Gastrocnemius medialis (tissue), 4 donors: ENCODE data around the gene BLOC1S3. TPM values are rescaled to one million over a fixed set of nuclear protein-coding genes. Genes with fewer than 3 reads are reported as not detected.

Experiments used
- ATAC-seq, 2 donors: fragments of 150-250 bp; one replicate each; pipeline ENCODE4 v1.9.1; 2016
- DNase-seq, 2 donors: peaks; one replicate each; pipeline ENCODE4 v3.0.0-alpha.2; 2019
- H3K27ac ChIP-seq, 4 donors: fragments of 200-600 bp; sonication (generic); 1 replicate in 1 of 4; 2 replicates in 3 of 4; pipeline ENCODE4 v1.5.1; 2016 to 2018; ENCODE audit warnings: mild to moderate bottlenecking in 2 of 4, moderate library complexity in 1 of 4
- H3K27me3 ChIP-seq, 3 donors: fragments of 200-600 bp; sonication (generic) in 2 of 3; 1 replicate in 1 of 3; 2 replicates in 2 of 3; pipeline versions ENCODE4 v1.5.1 to v1.6.0; 2016 to 2019; ENCODE audit warnings: mild to moderate bottlenecking in 1 of 3, moderate library complexity in 1 of 3
- H3K36me3 ChIP-seq, 2 donors: fragments of 200-600 bp; sonication (generic) in 1 of 2; one replicate each; pipeline ENCODE4 v1.5.1; 2017 to 2018
- H3K4me1 ChIP-seq, 2 donors: fragments of 200-600 bp; sonication (generic) in 1 of 2; one replicate each; pipeline ENCODE4 v1.5.1; 2016 to 2017; ENCODE audit warnings: mild to moderate bottlenecking in 2 of 2
- H3K4me3 ChIP-seq, 4 donors: fragments of 200-600 bp; sonication (generic) in 3 of 4; 1 replicate in 1 of 4; 2 replicates in 3 of 4; pipeline ENCODE4 v1.5.1; 2016 to 2019; ENCODE audit warnings: mild to moderate bottlenecking in 2 of 4
- H3K9me3 ChIP-seq, 3 donors: fragments of 200-600 bp; sonication (generic) in 2 of 3; 1 replicate in 1 of 3; 2 replicates in 2 of 3; pipeline ENCODE4 v1.5.1; 2016 to 2019
- POLR2A ChIP-seq, 2 donors: fragments of 450-650 bp; IDR thresholded peaks; one replicate each; pipeline ENCODE4 v1.6.1; 2017; ENCODE audit warnings: antibody characterized with exemption in 2 of 2, mild to moderate bottlenecking in 2 of 2, moderate library complexity in 2 of 2
- in situ Hi-C, 4 donors: fragments of 200-750 bp; cut with MboI; loops; one replicate each; pipeline versions ENCODE4 v1.15.0 to v1.8.0; 2017; ENCODE audit warnings: low sequenced_read_pairs in 4 of 4
- intact Hi-C: fragments of 100-400 bp; cut with DNase I; formaldehyde crosslinking; loops from one replicate; pipeline ENCODE4 v1.15.1; 2023; ENCODE audit warnings: low total_unique reads
- total RNA-seq, 4 donors: library from RNA; depleted of rRNA; stranded (reverse); fragments of >200 nt; gene quantifications; one replicate each; pipeline versions ENCODE4 v1.1.0 to v1.2.3, GENCODE V29; 2016
- TF ChIP-seq, protein P1 (sequence below), 5 experiments: fragments of 450-650 bp in 3 of 5; fragments of 200-600 bp in 2 of 5; sonication (generic) in 2 of 5; IDR thresholded peaks in 4 of 5; conservative IDR thresholded peaks in 1 of 5; 1 replicate in 4 of 5; 2 replicates in 1 of 5; pipeline ENCODE4 v1.5.1; 2016 to 2019; ENCODE audit warnings: antibody characterized with exemption in 5 of 5, mild to moderate bottlenecking in 3 of 5, moderate library complexity in 3 of 5

The BLOC1S3 gene
- total RNA-seq, 4 donors from 2014 or later, result 1.9 to 14.9 (median 5.8) TPM

DNA sequence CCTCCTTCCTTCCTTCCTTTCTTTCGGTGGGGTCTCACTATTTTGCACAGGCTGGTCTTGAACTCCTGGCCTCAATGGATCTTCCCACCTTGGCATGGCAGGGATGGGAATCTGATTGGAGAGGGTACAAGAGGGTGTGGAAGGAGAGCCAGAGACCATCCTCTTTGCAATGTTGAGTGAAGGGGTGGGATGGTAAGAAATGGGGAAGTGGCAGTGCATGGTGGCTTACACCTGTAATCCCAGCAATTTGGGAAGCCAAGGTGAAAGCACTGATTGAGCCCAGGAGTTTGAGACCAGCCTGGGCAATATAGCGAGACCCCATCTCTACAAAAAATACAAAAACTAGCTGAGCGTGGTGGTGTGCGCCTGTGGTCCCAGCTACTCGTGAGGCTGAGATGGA, 5.5 kb downstream of the BLOC1S3 start:
- TF ChIP-seq, protein P1, sequence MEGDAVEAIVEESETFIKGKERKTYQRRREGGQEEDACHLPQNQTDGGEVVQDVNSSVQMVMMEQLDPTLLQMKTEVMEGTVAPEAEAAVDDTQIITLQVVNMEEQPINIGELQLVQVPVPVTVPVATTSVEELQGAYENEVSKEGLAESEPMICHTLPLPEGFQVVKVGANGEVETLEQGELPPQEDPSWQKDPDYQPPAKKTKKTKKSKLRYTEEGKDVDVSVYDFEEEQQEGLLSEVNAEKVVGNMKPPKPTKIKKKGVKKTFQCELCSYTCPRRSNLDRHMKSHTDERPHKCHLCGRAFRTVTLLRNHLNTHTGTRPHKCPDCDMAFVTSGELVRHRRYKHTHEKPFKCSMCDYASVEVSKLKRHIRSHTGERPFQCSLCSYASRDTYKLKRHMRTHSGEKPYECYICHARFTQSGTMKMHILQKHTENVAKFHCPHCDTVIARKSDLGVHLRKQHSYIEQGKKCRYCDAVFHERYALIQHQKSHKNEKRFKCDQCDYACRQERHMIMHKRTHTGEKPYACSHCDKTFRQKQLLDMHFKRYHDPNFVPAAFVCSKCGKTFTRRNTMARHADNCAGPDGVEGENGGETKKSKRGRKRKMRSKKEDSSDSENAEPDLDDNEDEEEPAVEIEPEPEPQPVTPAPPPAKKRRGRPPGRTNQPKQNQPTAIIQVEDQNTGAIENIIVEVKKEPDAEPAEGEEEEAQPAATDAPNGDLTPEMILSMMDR (IDR thresholded peaks at IDR 0.05 in 4 of 5, conservative IDR thresholded peaks at IDR 0.05 in 1 of 5), result no peak
- TF ChIP-seq POLR2A (IDR thresholded peaks at IDR 0.05), result no peak
- in situ Hi-C loops (no loop called here), intact Hi-C loops (no loop called here)
- H3K27me3 ChIP-seq, result no peaks in the 10 kb centered on the region
- H3K36me3 ChIP-seq, result peaks cover 0 to 11% of the 10 kb centered on the region in 2 donors
- no peak overlapping the region for H3K27ac ChIP-seq
- peaks cover 11 to 16% of the 10 kb centered on the region in 2 donors for H3K4me1 ChIP-seq
- ATAC-seq (no peak), DNase-seq (no peak)
- no peaks in the 10 kb centered on the region for H3K9me3 ChIP-seq
- H3K4me3 ChIP-seq, result no peak overlapping the region

DNA sequence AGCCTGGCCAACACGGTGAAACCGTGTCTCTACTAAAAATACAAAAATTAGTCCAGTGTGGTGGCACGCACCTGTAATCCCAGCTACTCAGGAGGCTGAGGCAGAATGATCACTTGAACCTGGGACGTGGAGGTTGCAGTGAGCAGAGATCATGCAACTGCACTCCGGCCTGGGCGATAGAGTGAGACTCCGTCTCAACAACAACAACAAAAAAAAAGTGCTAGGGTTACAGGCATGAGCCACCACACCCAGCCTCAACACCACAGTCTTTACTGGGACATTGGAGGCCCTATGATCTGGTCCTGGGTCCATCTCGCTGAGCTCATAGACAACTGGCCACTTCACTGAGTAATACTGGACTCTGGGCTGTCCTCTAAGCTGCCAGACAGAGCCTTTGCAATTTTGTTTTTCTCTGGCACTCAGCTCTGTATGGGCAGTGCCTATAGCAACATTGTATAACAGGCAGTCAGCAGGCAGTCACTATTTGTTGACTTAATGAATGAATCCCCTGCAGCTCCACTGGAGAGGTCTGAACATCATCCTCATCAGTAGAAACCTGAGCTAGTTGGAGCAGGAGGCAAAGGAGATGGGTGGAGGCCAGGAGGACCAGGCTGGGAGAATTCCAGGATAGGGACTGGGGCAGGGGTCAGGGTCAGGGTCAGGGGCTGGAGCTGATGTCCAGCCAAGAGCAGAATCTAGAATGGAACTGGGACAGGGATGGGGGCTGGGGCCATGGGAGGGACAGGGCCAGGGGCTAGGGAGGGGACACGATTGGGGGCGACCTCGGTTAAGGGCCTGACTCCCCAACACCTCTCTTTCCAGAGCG, 8.1 kb downstream of the BLOC1S3 start:
- intact Hi-C loops (no loop called here), in situ Hi-C loops (no loop called here)
- Histone ChIP-seq H3K27me3 (no peaks in the 10 kb centered on the region), H3K4me3 (no peak overlapping the region), H3K27ac (no peak overlapping the region), H3K9me3 (no peaks in the 10 kb centered on the region), H3K4me1 (no peaks in the 10 kb centered on the region), H3K36me3 (no peaks in the 10 kb centered on the region)
- TF ChIP-seq, protein P1 (IDR thresholded peaks at IDR 0.05 in 4 of 5, conservative IDR thresholded peaks at IDR 0.05 in 1 of 5), result no peak
- no peak for TF ChIP-seq POLR2A (IDR thresholded peaks at IDR 0.05)
- ATAC-seq (no peak), DNase-seq (no peak)

DNA sequence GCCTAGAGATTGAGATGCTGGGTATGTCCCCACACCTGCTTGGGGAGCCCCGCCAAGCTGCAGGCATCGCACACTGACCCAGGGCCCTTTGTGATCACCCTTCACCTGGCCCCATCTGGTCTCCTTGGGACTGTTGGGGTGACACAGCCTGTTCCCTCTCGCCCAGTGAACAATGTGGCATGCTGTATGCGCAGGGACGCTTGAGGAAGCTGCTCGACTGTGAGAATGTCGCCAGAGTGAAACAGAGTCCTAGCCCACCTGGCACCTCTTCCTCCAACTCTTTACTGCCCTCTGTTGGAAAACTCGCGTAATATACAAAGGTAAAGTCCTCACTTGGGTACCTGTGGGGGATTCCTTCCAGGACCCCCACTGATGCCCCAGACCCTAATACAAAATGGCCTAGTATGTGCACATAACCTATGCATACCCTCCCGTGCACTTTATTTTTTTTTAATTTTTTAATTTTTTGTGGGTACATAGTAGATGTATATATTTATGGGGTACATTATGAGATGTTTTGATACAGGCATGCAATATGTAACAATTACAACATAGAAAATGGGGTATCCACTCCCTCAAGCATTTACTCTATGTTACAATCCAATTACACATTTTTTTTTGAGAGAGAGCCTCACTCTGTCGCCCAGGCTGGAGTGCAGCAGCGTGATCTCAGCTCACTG, 9.0 kb downstream of the BLOC1S3 start:
- Histone ChIP-seq H3K9me3 (no peaks in the 10 kb centered on the region), H3K27me3 (no peaks in the 10 kb centered on the region), H3K36me3 (no peaks in the 10 kb centered on the region), H3K27ac (no peak overlapping the region), H3K4me1 (no peaks in the 10 kb centered on the region), H3K4me3 (no peak overlapping the region)
- intact Hi-C loops (no loop called here), in situ Hi-C loops (no loop called here)
- TF ChIP-seq, protein P1 (IDR thresholded peaks at IDR 0.05 in 4 of 5, conservative IDR thresholded peaks at IDR 0.05 in 1 of 5), result peak in 4 of 5 experiments; percentile 18 to 55 (median 46)
- TF ChIP-seq POLR2A (IDR thresholded peaks at IDR 0.05), result no peak
- ATAC-seq (peak in 1 of 2 donors; percentile 24), DNase-seq (no peak)

DNA sequence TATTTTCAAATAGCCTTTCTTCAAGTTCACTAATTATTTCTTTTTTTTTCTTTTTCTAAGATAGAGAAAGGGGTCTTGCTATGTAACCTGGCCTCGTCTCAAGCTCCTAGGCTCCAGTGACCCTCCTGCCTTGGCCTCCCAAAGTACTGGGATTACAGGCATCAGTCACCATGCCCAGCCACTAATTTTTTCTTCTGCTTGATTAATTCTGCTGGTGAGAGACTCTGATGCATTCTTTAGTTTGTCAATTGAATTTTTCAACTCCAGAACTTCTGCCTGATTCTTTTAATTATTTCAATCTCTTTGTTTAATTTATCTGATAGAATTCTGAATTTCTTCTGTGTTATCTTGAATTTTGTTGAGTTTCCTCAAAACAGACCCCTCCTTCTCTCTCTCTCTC, 11.4 kb downstream of the BLOC1S3 start:
- H3K9me3 ChIP-seq, result no peaks in the 10 kb centered on the region
- no peak overlapping the region for H3K27ac ChIP-seq
- intact Hi-C loops (no loop called here), in situ Hi-C loops (no loop called here)
- no peaks in the 10 kb centered on the region for H3K4me1 ChIP-seq
- no peak for DNase-seq
- no peak overlapping the region for H3K4me3 ChIP-seq
- TF ChIP-seq, protein P1 (IDR thresholded peaks at IDR 0.05 in 4 of 5, conservative IDR thresholded peaks at IDR 0.05 in 1 of 5), result no peak
- no peak for TF ChIP-seq POLR2A (IDR thresholded peaks at IDR 0.05)
- H3K36me3 ChIP-seq, result no peaks in the 10 kb centered on the region
- no peaks in the 10 kb centered on the region for H3K27me3 ChIP-seq
- ATAC-seq, result no peak
